T-helper 9 cell (primary cell): ENCODE measurements around the gene DCST1.
A peak's percentile ranks its signal among the peaks of the same experiment; 100 is the strongest.

Experiments used
- DNase-seq: peaks from one replicate; pipeline ENCODE4 v3.0.0-alpha.2; 2020

DCST1 gene

DNA sequence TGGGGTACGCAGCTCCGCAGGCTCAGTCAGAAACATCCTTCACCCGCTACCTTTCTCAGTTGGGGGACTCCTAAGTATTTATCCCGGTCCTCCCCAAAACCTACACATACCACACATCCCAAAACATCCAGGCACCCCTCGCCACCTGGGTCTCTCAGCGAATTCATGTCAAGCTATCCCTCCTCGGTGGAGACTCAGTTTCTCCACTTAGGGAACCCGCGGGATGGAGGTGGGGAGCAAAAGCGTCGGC lies 32.3 kb upstream of the DCST1 start:
- no peak for DNase-seq

DNA sequence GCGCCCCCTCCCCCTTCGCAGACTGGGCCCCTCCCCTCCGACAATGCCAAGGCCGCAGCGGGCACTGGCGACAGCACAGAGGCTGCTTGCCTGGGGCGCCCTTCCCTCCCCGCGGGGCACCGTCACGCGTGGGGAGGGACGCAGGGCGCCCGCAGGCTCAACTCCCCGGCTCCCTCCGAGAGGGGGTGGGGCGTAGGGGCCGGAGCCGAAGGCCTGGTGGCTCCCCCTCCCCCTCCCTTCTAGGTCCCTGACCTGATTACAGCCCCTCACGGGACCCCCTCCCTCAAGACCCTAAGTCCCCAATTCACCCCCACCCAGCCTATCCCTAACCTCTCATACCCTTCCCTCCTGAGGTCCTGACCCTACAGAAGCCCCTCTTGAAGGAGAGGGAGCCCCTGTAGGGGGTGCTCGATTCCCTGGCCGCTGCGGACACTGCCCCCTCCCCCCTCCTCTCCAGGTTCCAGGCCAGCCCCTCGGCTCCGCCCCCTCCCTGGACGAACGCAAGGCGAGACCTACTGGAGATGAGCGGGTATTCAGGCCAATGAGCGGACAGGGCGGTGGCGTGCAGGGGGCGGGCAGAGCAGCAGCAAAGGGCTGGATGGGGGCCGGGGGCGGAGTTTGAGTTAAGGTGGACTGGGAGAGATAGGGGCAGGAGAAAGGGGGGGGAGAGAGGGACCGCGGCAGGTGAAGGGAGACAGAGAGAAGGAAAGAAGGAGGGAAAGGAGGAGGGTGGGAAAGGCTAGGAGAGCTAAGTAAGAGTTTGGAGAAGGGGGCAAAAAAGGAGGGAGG lies 31.8 kb upstream of the DCST1 start:
- peak; percentile 97 for DNase-seq

DNA sequence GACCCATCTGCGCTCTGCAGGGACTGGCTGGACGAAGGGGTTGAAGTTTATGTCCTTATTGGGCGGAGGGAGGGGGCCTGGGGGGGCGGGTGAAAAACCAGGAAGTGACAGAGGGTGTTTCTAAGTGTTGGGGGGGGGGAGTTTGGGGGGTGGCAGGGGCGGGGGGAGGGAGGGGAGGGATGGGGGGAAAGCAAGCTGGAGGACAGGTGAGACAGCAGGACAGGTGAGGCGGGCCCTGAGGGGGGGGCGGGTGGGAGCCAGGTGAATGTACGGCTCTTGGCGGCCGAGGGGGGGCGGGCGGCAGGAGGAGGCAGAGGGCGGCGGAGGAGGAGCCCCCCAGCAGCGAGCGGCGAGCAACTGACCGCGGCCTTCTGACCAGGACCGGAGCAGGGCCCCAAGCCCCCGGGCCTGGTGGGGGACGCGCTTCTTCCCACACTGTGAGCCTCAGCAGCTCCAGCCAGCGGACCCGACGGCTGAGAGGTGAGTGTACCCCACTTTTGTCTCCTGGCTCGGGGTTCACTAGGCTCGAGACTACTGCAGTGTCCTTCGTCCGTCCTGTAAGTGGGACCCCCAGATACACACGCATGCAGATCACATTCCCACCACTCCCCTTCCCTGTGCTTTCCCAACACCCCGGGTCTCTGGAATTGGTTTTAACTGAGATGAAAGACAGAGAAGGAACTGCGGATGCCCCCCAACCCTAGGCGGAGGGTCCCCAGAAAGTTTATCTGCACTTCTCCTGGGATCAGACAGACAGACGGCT lies 31.0 kb upstream of the DCST1 start, which contains the start of gene ZBTB7B:
Gene ZBTB7B, plus strand, starts transcription at position 339 of the 763 bp plus-strand sequence. CDS start 11,859 bp downstream, outside the sequence.
- DNase-seq: no peak

DNA sequence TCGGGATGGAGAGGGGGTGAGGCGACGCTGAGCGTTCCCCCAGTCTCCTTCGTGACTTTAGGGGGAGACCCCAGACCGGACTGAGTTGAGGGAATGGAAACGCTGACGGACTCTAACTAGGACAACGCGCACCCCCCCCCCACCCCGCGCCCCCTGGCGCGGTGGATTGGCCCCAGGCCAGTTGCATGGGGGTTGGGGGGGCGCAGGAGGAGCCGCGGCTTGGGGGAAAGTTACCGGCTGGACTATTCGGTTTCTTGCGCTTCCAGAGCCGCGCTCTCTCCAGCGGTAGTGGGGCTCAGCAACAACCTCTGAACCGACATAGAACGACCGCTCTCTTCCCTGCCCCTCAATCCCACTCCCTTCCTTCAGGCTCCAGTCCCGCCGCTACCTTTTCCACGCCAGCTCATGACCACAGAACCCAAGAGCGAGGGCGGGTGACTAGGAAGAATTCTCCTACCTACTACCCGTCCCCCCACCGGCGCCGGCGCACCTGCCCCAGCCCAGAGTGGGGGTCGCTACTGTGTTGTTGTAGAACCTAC lies 30.3 kb upstream of the DCST1 start:
- DNase-seq: no peak

DNA sequence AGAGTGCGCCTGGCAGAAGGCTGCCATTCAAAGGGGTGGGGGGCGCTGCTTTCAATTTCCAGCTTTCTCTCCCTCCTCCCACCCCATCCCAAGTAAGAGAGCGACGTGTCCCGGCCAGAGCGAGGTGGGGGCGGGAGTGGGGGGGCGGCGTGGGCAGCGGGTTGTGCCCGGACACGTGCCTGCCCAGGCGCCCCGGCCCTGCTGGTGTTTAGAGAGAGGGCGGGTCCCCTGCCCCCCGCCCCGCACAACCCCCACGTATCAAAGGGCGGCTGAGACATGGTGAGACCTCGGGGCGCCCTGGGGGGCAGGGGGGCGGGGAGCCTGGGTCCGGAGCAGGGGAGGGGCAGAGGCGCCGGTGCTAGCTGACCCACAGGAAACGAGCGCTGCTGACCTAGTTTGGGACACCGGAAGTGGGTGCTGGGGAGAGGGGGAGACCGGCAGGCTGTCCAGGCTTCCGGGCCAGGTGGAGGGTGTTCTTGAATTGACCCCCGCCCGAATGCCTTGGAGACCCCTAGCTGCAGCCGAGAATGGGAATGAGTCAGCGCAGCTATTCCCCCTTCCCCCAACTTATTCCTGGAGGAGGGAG lies 29.8 kb upstream of the DCST1 start:
- DNase-seq: no peak

DNA sequence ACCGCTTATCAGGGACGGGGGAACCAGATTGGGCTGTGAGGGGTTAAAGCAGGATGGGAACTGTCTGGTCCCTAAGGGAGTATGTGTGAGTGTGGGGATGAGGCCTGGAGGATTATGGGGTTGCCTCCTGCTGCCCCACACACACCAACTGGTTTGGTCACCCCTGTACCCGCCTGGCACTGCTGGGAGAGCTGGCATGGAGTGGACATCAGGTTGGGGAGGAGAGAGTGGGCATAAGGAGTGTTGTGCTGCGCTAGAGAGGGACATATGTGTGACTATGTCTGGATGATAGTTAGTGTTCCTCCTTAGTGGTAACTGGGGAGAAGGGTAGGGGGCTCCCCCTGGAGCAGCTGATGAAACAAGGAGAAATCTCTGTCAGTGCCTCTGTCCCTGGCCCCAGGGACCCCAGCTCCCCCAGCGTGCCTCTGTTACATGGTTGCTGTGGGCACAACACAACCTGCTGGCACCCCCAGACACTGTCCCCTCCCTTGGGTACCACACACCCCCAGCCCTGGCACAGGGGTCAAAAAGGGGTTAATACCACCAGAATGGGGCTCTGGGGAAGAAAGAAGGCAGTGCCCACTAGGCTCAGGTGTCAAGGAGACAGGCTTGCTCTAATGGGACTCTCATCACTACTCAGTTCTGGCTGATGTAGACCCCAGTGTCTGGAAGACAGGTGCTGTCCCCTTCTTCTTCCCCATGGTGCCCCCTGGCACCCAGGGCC lies 29.1 kb upstream of the DCST1 start:
- DNase-seq: no peak

DNA sequence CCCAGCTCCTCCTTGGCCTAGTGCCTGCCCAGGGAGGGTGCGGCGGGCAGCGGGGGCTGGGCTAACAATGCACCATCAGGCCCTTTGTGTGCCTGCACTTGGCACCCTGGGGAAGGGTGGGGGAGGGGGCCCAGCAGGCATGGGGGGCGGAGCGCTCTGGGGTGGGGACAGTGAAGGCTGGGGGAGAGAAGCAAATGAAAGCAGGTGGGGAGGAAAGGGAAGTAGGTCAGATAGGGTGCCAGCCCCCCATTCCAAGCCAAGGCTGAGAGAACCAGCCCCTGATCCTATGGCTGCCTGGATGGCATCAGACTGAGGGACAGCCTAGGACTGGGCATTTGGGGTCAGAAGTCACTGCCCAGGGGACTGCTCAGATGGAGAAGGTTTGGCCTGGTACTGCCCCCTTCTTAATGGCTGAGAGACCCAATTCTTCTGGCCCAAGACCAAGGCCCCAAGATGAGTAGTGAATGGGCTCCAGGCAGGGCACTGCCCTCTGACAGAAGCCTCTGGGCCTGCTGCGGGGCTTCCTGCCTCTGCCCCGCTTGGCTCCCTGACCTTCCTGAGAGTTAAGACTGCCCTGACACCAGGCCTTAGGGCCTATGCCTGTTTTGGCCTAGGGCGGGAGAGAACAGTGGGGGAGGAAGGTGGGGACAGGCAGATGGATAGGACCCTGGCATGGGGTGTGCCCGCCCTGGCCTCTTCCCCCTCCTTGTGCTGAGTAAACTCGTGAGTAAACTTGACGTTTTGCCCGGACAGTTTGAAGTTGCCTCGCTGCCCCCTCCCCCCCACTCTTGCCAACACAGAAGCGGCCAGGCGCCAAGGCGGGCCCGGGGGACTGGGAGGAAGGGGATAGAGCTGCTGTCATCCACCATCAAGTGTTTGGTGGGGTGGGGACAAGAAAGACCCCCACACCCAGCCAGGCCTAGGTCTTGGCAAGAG lies 28.3 kb upstream of the DCST1 start:
- DNase-seq: no peak

DNA sequence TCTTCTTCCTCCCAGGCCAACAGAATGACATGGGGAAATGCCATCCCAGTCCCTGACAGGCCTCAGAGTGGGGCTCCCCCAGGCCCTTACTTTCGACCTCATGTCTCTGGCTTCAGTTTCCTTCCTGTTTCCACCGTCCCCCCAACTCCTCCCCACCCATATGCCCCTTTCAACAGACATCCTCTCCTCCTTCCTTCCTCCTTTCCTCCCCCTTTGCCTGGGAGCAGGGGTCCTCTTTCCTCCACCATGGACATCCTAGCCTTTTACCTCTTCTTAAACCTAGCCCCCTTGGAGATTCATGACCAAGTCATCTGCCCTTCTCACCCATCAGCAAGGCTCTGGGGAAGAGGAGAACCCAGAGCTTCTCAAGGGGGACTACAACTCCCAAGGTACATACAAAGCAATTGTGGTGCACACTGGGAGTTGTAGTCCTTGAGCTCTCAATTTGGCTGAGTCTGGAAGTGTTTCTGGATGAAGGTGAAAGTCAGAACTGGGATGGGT lies 27.0 kb upstream of the DCST1 start:
- no peak for DNase-seq

DNA sequence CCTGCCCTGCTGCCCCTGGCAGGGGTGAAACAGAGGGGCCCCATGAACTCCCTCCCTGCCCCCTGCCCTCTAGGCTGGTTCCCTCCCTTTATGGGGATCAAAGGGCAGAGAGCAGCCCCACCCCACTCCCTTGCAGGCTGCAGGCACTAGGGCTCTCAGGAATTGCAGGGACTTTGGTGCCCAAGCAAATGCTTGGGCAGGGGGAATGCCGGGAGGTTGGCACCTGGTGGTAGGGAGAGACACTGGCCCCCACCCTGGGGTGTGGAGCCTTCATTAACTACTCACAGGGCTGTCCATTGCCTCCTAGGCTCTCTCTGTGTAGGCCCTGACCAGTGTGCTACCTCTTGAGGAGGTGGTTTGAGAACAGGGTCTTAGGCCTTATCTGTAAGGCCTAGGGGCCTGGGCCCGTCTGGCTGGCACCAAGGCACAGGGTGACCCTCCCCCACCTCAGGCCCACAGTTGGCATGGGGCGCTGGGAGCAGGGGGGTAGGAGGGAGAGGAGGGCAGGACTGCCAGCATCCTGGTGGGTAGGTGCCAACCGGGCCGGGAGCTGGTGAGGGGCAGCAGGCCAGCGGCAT lies 26.3 kb upstream of the DCST1 start:
- DNase-seq: no peak

DNA sequence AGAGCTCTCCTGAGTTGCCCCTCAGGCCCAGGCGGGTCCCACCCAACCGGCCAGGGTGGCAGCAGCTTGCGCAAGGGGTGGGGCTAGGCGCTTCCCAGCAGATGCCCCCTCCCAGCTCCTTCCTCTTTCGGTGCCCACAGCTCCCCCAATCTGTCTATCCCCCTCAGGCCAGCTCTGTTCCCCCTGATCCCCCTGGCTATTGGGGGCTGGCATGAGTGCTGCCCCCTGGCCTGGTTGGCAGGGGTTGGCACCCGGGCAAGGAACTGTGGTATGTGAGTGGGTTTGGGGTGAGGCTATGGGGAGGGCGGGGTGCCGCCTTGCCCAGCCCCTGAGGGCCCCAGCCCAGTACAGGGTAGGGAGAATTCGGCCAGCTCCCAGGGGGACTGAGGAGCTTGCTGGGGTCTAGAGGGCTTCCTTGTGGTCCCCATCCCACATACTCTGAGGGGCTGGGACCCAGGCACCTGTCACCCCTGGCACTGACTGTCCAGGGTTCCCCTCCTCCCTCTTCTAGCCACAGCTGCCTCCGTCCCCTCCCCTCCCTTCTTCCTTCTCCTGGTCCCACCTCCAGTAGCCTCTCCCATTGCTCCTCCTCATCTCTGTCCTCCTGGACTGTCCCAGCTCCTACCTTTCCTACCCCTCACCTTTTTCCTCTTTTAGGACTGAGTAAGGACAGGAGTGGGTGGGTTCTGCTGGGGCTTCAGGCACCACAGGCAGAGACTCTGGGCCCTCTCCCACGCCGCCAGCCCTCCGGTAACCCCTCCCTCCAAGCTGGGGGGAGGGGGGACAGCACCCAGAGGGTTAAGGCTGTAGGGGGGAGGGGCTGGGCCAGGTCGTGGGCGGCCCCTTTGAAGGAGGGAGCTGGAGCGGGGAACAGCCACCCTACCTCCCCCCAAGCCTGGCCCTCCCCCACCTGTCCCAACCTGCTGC lies 25.3 kb upstream of the DCST1 start:
- DNase-seq: no peak

DNA sequence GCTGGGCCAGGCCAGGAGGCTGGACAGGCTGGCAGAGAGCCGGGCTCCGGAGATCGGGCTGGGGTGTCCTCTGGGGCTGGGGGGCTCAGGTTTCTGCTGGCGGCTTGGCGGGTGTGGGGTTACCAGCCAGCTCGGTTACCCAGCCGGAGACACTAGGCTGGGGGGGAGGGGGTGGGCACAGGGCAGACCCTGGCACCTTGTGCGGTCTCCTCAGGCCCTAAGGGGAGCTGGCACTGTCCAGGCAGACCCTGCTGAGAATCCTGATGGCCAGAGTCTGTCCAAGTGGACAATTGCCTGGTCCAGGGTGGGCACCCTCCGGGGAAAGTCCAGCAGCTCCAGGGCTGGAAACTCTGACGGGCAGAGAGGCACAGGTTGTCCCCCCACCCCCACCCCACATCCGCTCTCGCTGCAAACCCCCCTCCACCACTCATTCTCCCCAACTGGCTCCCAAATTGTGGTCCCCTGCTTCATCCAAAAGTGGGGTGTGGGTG lies 24.4 kb upstream of the DCST1 start:
- no peak for DNase-seq

DNA sequence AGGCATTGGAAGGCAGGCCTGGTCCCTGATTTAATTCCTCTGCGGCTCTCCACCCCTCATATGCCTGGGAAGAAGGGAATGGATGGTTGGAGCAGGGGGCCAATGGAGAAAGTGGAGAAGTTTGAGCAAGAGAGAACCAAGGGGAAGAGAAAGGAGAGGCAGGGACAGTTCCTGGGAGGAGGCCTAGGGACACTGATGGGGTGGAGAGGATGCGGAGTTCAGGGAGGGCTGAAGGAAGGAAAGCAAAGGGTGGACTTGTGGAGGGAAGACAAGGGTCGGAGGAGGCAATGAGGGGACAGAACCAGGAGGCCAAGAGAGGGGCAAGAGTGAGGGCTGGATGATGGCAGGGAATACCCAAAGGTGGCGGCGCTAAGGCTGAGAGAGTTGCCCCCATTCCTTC lies 23.9 kb upstream of the DCST1 start:
- no peak for DNase-seq

DNA sequence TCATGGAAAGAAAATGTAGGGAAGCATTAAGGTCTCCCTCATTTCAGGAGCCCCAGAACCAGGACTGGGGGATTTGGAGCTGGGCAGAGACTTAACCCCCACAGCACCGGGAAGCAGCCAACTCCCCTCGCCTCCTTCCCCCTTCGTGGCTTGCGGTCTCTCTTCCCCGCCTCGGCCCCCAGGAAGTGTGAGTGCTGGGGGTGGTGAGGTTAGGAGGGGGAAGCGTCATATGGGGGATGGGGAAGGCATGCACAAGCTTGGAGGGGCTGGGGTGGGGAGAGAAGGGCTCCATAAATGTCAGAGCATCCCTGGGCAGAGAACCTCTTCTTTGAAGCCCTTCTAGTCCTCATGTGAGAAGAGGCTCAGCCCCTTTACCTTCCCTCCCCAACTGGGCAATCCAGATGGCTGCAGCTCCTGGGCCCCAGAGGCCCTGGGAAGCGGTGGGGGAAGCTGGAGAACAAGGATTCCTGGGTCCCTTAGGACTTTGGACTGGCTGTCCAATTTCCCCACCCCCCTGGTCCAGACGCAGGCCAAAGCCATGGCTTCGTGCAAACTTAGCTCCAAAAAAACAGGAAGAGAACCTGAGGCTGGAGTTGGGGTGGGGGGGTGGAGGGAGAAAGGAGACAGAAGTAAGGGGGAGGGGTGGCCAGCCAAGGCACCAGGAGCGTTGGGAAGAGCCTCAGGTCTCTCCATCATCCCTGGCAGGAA lies 23.3 kb upstream of the DCST1 start:
- no peak for DNase-seq

DNA sequence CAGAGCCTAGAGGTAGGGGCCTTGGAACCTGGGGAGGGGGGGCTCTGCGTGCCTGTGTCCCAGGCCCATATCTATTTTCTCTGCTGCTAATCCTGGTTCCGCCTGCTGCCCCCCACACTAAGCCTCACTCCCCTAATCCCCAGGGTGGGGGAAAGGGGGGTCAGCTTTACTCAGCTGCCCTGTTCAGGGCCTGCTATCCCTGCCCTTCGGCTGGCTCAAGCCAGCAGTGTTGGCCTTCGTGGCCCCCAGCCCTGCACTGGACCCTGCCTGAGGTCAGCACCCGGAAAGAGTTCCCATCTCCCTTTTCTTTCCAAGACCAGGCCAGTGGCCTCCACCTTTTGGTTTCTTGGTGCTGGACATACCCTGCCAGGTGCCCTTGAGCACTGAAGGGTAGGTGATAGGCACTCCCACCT lies 22.6 kb upstream of the DCST1 start:
- DNase-seq: no peak

DNA sequence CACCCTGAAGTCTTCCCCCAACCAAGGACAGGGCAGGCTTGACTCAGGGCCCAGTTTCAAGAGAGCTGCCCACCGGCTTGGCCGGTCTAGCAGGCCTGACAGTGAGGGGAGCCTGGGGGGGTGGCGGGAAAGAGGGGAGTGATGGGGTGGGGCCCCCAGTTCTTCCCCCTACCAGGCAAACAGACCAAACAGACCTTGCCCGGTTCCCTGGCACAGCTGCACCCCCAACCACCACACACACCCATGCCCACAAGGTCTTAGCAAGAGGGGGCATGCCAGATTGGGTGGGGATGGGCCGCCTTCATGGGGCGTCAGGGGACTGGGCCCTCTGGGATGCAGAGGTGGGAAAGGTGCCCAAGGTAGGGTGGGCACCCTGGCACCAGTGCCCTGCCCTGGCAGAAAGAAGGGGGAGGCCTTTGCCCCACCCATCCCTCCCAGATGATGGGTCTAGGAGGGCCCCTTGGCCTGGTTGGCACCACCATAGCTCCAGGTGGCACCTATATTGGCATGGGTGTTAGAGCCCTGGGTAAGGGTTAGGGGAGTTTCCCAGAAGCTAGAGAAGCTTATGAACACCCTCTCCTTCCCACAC lies 22.1 kb upstream of the DCST1 start:
- DNase-seq: no peak

DNA sequence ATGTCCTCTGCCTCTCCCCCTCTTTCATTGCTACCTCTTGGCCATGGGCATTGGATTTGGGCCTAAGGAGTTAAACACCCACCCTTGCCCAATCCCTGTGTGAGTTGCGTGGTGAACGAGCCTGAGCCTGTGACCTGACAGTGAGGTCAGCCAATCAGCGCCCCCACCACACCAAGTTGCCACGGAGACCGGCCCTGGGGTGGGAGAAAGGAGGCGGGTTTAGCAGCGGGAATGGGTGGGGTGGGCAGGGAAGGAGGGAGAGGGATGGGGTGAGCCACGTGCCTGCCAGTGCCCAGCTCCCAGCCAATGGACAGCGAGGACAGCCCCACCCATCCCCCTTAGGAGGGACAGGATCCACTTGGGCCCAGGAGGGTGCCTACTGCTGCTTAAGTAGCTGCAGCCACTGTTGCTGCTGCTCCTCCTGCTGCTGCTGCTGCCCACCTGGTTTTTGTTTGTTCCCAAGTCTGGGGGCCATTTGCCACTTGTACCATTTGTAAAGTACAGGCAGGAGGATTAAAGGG lies 21.5 kb upstream of the DCST1 start:
- DNase-seq: no peak

DNA sequence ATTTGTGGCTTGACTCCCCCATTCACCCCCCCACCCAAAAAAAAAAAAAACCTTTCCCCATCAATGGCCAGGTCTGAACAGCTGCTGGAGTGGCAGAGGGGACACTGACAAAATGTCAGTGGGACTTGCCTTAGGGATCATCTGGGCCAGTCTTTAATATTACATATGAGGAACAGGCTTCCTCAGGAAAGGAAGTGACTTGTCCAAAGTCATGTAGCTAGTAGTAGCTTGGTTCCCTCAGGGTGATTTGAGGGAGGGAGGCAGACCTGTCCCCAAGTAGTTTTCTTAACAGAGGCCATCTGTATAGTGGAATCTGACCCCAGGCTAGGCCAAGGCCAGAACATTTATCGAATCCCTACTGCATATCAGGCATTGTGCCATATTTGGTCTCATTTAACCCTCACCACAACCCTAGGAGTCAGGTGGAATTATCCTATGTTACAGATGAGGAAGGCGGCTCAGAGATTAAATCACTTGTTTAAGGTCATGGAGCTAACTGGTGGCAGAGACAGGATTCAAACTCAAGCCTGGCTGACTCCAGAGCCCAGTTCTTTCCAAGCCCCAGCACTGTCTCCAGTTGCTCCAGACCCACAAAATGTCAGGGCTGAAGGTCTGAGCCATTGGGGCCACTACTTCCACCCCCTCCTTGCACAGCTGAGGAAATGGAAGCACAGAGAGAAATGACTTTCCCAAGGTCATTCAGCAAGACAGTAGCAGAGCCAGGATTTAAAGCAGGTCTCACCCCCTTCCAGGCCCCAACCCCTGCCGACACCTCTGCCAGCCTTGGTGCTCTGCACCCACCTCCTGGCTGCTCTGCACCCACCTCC lies 20.6 kb upstream of the DCST1 start:
- no peak for DNase-seq

DNA sequence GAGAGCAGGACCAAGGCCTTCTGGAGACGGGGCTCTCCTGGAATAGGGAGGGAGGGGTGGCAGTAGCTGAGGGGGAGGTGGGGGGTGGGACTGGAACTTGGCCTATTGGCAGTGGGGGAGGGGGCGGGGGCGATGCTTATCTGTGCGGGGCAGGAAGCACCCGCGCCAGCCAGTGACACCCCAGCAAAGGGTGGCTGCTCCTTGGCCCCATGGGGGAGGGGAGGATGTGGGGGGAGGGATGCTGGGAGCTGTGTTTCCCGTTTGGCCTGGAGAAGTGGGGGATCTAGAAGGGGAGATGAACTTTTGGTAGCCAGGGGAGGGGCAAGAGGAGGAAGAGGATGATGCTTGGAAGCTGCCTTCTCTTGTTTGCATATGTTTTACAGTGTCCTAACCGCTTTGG lies 20.0 kb upstream of the DCST1 start:
- peak; percentile 47 for DNase-seq
